ENCODE results near the gene SPINT2. TPM values are rescaled to one million over a fixed set of nuclear protein-coding genes. Genes with fewer than 3 reads are reported as not detected.
"Not testable (repeated sequence)": the region's sequence is repeated elsewhere in the genome, so short reads cannot be mapped to it uniquely, and the experiment has no call there.

The SPINT2 gene
- total RNA-seq, 2 experiments from 2014 or later, result 28.2 to 31.7 TPM

DNA sequence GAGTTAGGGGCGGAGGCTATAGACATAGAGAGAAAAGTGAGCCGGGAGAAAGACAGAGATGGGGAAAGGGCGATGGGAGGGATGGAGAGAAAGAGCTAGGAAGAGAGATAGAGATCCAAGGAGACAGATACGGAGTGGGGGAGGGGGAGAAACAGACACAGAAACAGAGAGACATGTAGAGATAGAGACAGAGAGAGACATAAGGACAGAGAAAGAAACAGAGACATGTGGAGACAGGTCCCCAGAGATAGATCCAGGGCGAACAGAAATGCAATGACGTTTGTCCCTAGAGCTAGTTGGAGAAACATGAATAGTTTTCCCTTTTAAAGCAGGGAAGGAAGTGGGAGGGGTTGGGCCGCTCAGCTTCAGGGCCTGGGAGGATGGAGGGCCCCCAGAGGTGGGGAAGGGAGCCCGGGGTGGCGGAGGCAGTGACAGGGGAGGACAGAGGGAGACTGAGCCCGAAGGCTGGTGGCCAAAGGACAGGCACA, 12.8 kb upstream of the SPINT2 start:
- H3K27me3 Mint-ChIP-seq, result peaks cover 22% of the 10 kb centered on the region
- H3K36me3 Mint-ChIP-seq, result no peaks in the 10 kb centered on the region
- no peak overlapping the region for H3K4me3 Mint-ChIP-seq
- H3K9me3 Mint-ChIP-seq, result no peaks in the 10 kb centered on the region
- DNase-seq, result no peak
- H3K4me1 Mint-ChIP-seq, result peaks cover under 1% of the 10 kb centered on the region
- H3K27ac Mint-ChIP-seq, result no peak overlapping the region

- no peak overlapping the region for H3K4me3 Mint-ChIP-seq
- H3K27ac Mint-ChIP-seq, result no peak overlapping the region
- H3K9me3 Mint-ChIP-seq, result no peaks in the 10 kb centered on the region
- H3K36me3 Mint-ChIP-seq, result no peaks in the 10 kb centered on the region
- peaks cover 2% of the 10 kb centered on the region for H3K4me1 Mint-ChIP-seq
- H3K27me3 Mint-ChIP-seq, result peaks cover 30% of the 10 kb centered on the region
- DNase-seq, result no peak
Measured at GRCh38 chr19:38252385-38252784, 12.0 kb upstream of the SPINT2 start.

DNA sequence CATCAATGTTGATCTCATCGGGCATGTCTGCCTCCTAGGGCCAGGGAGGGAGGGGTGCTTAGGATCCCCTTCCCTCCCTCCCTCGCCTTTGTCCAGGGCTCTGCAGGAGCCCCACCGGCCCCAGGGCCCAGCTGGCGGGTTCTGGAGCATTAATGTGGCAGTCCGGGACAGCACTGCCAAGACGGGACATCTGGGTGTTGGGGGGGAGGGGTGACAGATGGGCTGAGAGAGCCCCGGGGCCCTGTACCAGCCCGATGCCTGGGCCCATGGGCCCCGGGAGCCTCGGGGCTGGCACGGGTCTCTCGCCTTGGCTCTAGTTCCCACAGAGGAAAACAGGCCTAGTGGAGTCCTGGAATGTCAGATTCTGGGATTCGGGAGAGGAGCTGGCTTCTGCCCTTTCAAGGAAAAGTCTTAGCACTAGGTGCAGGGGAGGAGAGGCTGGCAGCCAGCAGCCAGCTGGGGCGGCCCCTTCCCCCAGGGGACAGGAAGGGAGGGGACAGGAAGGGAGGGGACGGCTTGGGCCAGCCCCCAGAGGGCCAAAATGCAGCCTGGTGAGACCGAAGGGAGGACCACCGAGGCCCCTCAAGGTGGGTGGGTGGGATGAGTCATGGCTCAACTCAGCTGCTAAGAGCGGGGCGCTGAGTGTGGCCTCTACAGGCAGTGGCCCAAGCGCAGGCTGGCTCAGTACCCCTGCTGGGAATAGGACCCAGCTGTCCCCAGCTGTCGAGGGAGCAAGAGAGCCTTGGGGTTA, 11.3 kb upstream of the SPINT2 start:
- no peak overlapping the region for H3K27ac Mint-ChIP-seq
- H3K4me3 Mint-ChIP-seq, result no peak overlapping the region
- H3K9me3 Mint-ChIP-seq, result no peaks in the 10 kb centered on the region

DNA sequence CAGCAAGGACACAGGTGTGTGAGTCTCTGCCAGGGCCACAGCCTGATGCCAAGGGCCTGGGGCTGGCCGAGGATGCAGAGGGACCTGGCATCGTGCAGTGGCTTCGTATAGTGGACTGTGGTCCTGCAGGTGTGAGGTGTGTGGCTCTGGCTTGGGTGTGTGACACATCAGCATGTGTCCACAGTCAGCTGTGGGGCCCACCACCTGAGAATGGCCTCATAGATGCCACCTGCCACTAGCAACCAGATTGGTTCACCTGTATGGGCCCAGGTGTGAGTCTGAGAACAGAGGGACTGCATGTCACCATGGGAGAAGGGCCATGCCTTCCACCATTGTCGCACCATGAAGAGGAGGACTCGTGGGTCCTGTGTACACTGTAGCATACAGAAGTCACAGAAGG, 10.6 kb upstream of the SPINT2 start:
- peaks cover 2% of the 10 kb centered on the region for H3K4me1 Mint-ChIP-seq
- no peaks in the 10 kb centered on the region for H3K36me3 Mint-ChIP-seq
- H3K4me3 Mint-ChIP-seq, result no peak overlapping the region
- peaks cover 36% of the 10 kb centered on the region for H3K27me3 Mint-ChIP-seq
- no peaks in the 10 kb centered on the region for H3K9me3 Mint-ChIP-seq
- DNase-seq, result no peak
- no peak overlapping the region for H3K27ac Mint-ChIP-seq

More for the DNA sequence above, 11.3 kb upstream of the SPINT2 start:
- no peaks in the 10 kb centered on the region for H3K36me3 Mint-ChIP-seq
- H3K27me3 Mint-ChIP-seq, result peaks cover 34% of the 10 kb centered on the region
- peaks cover 2% of the 10 kb centered on the region for H3K4me1 Mint-ChIP-seq
- DNase-seq, result no peak

- Mint-ChIP-seq H3K9me3 (no peaks in the 10 kb centered on the region), H3K27ac (no peak overlapping the region), H3K36me3 (no peaks in the 10 kb centered on the region), H3K27me3 (peaks cover 39% of the 10 kb centered on the region), H3K4me1 (peaks cover 4% of the 10 kb centered on the region), H3K4me3 (no peak overlapping the region)
- no peak for DNase-seq
Measured at GRCh38 chr19:38255383-38256014, 8.9 kb upstream of the SPINT2 start.

- H3K27ac Mint-ChIP-seq, result not testable (repeated sequence)
Measured at GRCh38 chr19:38261942-38262341, 2.4 kb upstream of the SPINT2 start.

DNA sequence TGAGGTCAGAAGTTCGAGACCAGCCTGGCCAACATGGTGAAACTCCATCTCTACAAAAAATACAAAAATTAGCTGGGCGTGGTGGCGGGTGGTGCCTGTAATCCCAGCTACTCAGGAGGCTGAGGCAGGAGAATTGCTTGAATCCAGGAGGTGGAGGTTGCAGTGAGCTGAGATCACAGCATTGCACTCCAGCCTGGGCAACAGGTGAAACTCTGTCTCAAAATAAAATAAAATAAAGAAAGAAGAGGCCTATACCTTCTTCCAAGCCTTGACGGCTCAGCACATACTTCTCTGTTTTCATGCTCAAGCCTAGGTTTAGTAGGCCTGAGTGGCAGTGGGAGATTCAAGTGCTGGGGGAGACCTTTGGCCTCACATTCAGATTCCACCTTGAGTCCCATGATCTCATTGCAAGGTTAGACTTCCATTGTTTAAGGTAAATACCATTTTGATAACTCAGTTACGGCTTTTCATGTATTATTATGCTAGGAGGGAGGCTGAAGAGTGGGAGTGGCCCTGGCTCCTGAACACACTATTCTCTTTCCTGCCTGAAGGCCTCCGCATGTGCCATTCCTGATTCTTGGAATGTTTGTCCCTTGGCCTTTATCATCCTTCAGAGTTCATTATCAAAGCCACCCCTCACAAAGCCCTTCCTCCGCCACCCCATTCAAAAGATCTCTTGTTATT, 1.6 kb upstream of the SPINT2 start:
- H3K27me3 Mint-ChIP-seq, result peaks cover 8% of the 10 kb centered on the region
- DNase-seq, result no peak
- no peak overlapping the region for H3K4me3 Mint-ChIP-seq
- peak overlapping the region; percentile 70 for H3K27ac Mint-ChIP-seq
- H3K4me1 Mint-ChIP-seq, result peaks cover 30% of the 10 kb centered on the region
- peaks cover 1% of the 10 kb centered on the region for H3K9me3 Mint-ChIP-seq
- peaks cover 2% of the 10 kb centered on the region for H3K36me3 Mint-ChIP-seq

More at GRCh38 chr19:38261942-38262341, 2.4 kb upstream of the SPINT2 start:
- Mint-ChIP-seq H3K27me3 (peaks cover 13% of the 10 kb centered on the region), H3K4me1 (peaks cover 25% of the 10 kb centered on the region)
- not testable (repeated sequence) for H3K9me3 Mint-ChIP-seq, H3K36me3 Mint-ChIP-seq, DNase-seq, H3K4me3 Mint-ChIP-seq

GRCh38 chr19:38263689-38264485, 486 bp upstream of the SPINT2 start:
- peak overlapping the region; percentile 92 for H3K27ac Mint-ChIP-seq
- H3K4me3 Mint-ChIP-seq, result peak overlapping the region; percentile 81
- DNase-seq, result peak; percentile 84
- H3K4me1 Mint-ChIP-seq, result peaks cover 34% of the 10 kb centered on the region
- peaks cover 2% of the 10 kb centered on the region for H3K36me3 Mint-ChIP-seq
- peaks cover 3% of the 10 kb centered on the region for H3K27me3 Mint-ChIP-seq
- peaks cover 1% of the 10 kb centered on the region for H3K9me3 Mint-ChIP-seq

GRCh38 chr19:38265213-38265861, 964 bp downstream of the SPINT2 start:
- H3K9me3 Mint-ChIP-seq, result peaks cover 1% of the 10 kb centered on the region
- peaks cover 2% of the 10 kb centered on the region for H3K36me3 Mint-ChIP-seq
- H3K27ac Mint-ChIP-seq, result peak overlapping the region; percentile 79
- H3K4me3 Mint-ChIP-seq, result peak overlapping the region; percentile 88
- peaks cover 37% of the 10 kb centered on the region for H3K4me1 Mint-ChIP-seq
- H3K27me3 Mint-ChIP-seq, result no peaks in the 10 kb centered on the region
- DNase-seq, result no peak

DNA sequence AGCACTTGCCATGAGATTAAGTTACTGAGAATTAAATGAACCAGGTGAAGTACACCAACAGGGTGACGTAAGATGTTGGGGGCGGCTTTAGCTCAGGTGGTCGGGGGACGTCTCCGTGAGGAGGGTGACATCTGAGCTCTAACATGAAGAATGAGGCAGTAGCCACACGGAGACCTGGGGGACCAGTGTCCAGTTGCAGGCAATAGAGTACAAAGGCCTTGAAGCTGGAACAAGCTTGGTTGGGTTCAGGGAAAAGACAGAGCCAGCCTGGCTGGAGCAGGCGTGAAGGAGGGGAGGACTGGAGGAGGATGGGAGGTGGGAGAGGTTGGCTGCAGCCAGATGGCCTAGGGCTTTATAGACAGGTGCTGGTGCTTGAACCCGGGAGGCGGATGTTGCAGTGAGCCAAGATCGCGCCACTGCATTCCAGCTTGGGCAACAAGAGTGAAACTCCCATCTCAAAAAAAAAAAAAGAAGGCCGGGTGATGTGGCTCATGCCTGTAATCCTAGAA, 1.6 kb downstream of the SPINT2 start:
- Mint-ChIP-seq H3K27ac (no peak overlapping the region), H3K9me3 (peaks cover 1% of the 10 kb centered on the region)

GRCh38 chr19:38266981-38267597, 2.7 kb downstream of the SPINT2 start:
- DNase-seq, result no peak
- Mint-ChIP-seq H3K4me1 (peaks cover 40% of the 10 kb centered on the region), H3K27me3 (no peaks in the 10 kb centered on the region), H3K9me3 (peaks cover 1% of the 10 kb centered on the region), H3K4me3 (no peak overlapping the region), H3K27ac (no peak overlapping the region), H3K36me3 (peaks cover 2% of the 10 kb centered on the region)

More for the DNA sequence above, 1.6 kb downstream of the SPINT2 start:
- Mint-ChIP-seq H3K4me3 (peak overlapping the region; percentile 88), H3K4me1 (peaks cover 40% of the 10 kb centered on the region), H3K36me3 (peaks cover 2% of the 10 kb centered on the region), H3K27me3 (no peaks in the 10 kb centered on the region)
- DNase-seq, result no peak

GRCh38 chr19:38267761-38268483, 3.5 kb downstream of the SPINT2 start:
- Mint-ChIP-seq H3K27me3 (no peaks in the 10 kb centered on the region), H3K27ac (no peak overlapping the region), H3K9me3 (peaks cover 1% of the 10 kb centered on the region), H3K4me1 (peaks cover 40% of the 10 kb centered on the region), H3K36me3 (peaks cover 2% of the 10 kb centered on the region), H3K4me3 (no peak overlapping the region)
- no peak for DNase-seq

DNA sequence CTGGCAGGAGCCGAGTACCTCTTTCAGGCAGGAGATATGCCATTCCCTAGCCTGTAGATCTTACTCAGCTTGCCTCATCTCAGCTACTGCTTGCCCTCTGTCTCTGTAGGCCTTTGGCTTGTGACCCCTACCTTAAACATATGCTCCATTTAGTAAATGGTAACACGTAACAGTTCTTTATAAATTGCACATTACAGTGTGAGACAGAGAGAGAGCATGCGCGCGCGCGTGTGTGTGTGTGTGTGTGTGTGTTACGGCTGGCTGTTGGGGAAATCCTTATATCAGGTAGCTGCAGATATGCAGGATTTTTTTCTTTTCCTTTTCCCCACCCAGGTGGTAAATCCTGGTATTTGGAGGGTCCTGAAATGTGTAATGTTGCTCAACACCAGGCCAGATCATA, 4.2 kb downstream of the SPINT2 start:
- DNase-seq, result no peak
- H3K36me3 Mint-ChIP-seq, result peaks cover 2% of the 10 kb centered on the region
- H3K27me3 Mint-ChIP-seq, result no peaks in the 10 kb centered on the region
- H3K9me3 Mint-ChIP-seq, result peaks cover under 1% of the 10 kb centered on the region
- H3K27ac Mint-ChIP-seq, result no peak overlapping the region
- H3K4me1 Mint-ChIP-seq, result peaks cover 36% of the 10 kb centered on the region
- H3K4me3 Mint-ChIP-seq, result no peak overlapping the region
